GM13976 (cell line): ENCODE measurements around the gene ABTB2.

Experiments used
- DNase-seq: peaks from one replicate; pipeline ENCODE4 v3.0.0; 2012; ENCODE audit warnings: low spot score
- CTCF ChIP-seq: IDR thresholded peaks from 2 replicates; pipeline ENCODE4 v1.5.1; 2012; ENCODE audit warnings: borderline replicate concordance, mild to moderate bottlenecking; ENCODE audit not compliant: insufficient read depth; ENCODE audit errors: extremely low read depth, missing control alignments, control extremely low read depth
- in situ Hi-C: fragments of 300-500 bp; cut with MboI; formaldehyde crosslinking; loops from one replicate; pipeline ENCODE4 v1.12.0; 2022; ENCODE audit warnings: low sequenced_read_pairs, mixed read lengths, inconsistent platforms; ENCODE audit not compliant: unreplicated experiment

Gene ABTB2

GRCh38 chr11:34198523-34198922 lies 159.3 kb downstream of the ABTB2 start:
- TF ChIP-seq CTCF, result no peak
- in situ Hi-C loops, result no loop called here

GRCh38 chr11:34197256-34197655 lies 160.6 kb downstream of the ABTB2 start:
- no peak for TF ChIP-seq CTCF
- in situ Hi-C loops, result no loop called here
- DNase-seq, result no peak

More at GRCh38 chr11:34198523-34198922, 159.3 kb downstream of the ABTB2 start:
- DNase-seq, result no peak

GRCh38 chr11:34194576-34195335 lies 163.1 kb downstream of the ABTB2 start:
- in situ Hi-C loops, result no loop called here
- TF ChIP-seq CTCF, result no peak

GRCh38 chr11:34192481-34193401 lies 165.1 kb downstream of the ABTB2 start:
- DNase-seq, result no peak
- in situ Hi-C loops, result no loop called here

More at GRCh38 chr11:34194576-34195335, 163.1 kb downstream of the ABTB2 start:
- no peak for DNase-seq

GRCh38 chr11:34191578-34191977 lies 166.2 kb downstream of the ABTB2 start:
- in situ Hi-C loops, result no loop called here
- DNase-seq, result no peak
- no peak for TF ChIP-seq CTCF

More at GRCh38 chr11:34192481-34193401, 165.1 kb downstream of the ABTB2 start:
- no peak for TF ChIP-seq CTCF
